Fibroblast of the aortic adventitia (primary cell): ENCODE data around the gene RARRES2. TPM values are rescaled to one million over a fixed set of nuclear protein-coding genes. Genes with fewer than 3 reads are reported as not detected.

ENCODE experiments used
- DNase-seq: peaks from one replicate; pipeline ENCODE4 v3.0.0-alpha.2; 2010; ENCODE audit warnings: low read depth
- H3K4me3 ChIP-seq: 2 replicates; pipeline ENCODE4 v1.5.1; 2011; ENCODE audit warnings: low read depth, mild to moderate bottlenecking, control low read depth, low read length, moderate library complexity
- total RNA-seq: library from RNA; depleted of rRNA; stranded (reverse); fragments of >200 nt; gene quantifications from 2 replicates; pipeline ENCODE4 v1.2.3, GENCODE V29; 2012; ENCODE audit warnings: low replicate concordance
- TF ChIP-seq, protein P1 (sequence below): IDR thresholded peaks from 2 replicates; pipeline ENCODE4 v1.5.1; 2011; ENCODE audit warnings: mild to moderate bottlenecking, low read length, control low read depth, inconsistent platforms; ENCODE audit not compliant: insufficient read depth

Gene RARRES2
- total RNA-seq, 1 donor: 1.4 TPM

GRCh38 chr7:150377196-150377595, 35.8 kb upstream of the RARRES2 start:
- DNase-seq: no peak
- TF ChIP-seq, protein P1, sequence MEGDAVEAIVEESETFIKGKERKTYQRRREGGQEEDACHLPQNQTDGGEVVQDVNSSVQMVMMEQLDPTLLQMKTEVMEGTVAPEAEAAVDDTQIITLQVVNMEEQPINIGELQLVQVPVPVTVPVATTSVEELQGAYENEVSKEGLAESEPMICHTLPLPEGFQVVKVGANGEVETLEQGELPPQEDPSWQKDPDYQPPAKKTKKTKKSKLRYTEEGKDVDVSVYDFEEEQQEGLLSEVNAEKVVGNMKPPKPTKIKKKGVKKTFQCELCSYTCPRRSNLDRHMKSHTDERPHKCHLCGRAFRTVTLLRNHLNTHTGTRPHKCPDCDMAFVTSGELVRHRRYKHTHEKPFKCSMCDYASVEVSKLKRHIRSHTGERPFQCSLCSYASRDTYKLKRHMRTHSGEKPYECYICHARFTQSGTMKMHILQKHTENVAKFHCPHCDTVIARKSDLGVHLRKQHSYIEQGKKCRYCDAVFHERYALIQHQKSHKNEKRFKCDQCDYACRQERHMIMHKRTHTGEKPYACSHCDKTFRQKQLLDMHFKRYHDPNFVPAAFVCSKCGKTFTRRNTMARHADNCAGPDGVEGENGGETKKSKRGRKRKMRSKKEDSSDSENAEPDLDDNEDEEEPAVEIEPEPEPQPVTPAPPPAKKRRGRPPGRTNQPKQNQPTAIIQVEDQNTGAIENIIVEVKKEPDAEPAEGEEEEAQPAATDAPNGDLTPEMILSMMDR: no peak
- H3K4me3 ChIP-seq: no peak overlapping the region

GRCh38 chr7:150376560-150376959, 35.1 kb upstream of the RARRES2 start:
- TF ChIP-seq, protein P1: no peak
- no peak overlapping the region for H3K4me3 ChIP-seq
- DNase-seq: no peak

DNA sequence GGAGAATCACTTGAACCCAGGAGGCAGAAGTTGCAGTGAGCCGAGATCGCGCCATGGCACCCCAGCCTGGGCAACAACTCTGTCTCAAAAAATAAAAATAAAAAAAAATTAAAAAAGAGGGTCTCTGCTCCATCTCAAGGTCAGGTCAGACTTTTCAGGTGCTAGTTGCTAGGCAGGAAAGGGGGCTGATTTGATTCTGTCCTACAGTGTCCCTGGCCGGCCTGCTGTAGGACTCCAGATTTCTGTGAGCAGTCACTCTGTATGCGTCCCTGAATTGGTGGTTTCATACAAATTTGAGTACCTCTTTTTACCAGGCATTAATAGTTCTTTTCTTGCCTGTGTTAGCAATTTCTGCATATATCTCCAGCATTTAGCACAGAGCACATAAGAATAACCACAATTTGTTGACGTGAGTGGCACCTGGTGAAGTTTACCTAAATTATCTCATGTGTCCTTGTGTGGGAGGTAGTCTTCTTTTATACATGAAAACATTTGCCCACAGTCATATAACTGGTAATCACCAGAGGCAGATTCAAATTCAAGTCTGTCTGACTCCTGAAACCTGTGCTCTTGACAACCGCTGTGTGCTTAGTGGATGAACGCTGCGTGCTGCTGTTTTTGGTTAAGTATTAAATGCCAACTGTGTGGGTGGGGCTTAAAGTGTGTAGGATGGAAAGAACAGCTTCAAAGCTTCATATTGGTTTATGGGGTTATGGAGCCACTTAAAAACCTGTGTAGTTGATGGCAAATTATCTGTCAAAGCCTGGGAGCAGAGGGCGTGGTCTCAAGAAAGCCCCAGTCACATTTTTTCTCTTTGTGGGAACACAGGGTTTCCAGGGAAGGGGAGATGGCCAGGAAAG, 34.5 kb upstream of the RARRES2 start:
- H3K4me3 ChIP-seq: no peak overlapping the region
- TF ChIP-seq, protein P1: no peak
- no peak for DNase-seq

DNA sequence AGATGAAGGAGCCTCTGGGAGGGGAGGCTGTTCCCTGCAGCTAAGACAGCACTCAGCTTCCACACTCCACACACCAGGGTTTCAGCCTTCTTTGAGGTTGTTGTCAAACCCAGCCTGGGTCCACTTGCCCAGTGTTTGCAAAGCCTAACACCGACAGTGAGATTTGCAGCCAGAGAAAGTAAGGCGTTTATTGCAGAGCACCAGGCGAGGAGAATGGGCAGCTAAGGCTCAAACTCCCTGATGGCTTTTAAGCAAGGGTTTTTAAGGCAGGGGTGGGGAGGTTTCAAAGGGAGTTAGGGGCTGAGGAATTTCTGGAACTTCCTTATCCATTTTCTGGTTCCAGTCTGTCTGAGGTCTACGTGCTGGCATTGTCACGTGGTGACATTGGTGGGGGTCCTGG, 33.0 kb upstream of the RARRES2 start:
- no peak for DNase-seq
- TF ChIP-seq, protein P1: no peak

DNA sequence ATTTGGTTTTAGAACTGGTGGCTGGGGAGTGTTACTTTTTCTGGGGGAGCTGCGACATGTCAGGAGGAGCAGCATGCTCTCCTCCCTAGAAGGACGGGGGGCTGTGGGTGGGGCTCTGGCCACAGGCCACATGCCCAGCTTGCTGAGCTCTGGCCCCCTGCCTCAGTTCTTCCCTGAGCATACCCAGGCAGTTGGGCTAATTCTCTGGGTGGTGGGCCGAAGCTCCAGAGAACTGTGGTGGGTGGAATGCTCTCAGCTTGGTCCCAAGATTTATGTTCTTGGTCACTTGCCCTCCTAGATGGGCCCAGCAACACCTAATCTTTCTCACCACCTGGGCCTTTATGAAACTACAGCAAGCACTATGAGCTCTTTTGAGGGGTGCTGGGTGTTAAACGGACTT, 32.6 kb upstream of the RARRES2 start:
- DNase-seq: no peak
- TF ChIP-seq, protein P1: no peak
- H3K4me3 ChIP-seq: no peak overlapping the region

More for the DNA sequence above, 33.0 kb upstream of the RARRES2 start:
- H3K4me3 ChIP-seq: no peak overlapping the region

GRCh38 chr7:150373049-150373801, 31.8 kb upstream of the RARRES2 start:
- no peak for DNase-seq
- TF ChIP-seq, protein P1: no peak
- H3K4me3 ChIP-seq: no peak overlapping the region
